Measurements from ENCODE around the gene HAP1. TPM values are rescaled to one million over a fixed set of nuclear protein-coding genes. Genes with fewer than 3 reads are reported as not detected.
"Not testable (repeated sequence)": the region's sequence is repeated elsewhere in the genome, so short reads cannot be mapped to it uniquely, and the experiment has no call there.

The HAP1 gene
- total and polyA plus RNA-seq, 11 donors: 0.07 to 0.35 (median 0.10) TPM; not detected in 6

DNA sequence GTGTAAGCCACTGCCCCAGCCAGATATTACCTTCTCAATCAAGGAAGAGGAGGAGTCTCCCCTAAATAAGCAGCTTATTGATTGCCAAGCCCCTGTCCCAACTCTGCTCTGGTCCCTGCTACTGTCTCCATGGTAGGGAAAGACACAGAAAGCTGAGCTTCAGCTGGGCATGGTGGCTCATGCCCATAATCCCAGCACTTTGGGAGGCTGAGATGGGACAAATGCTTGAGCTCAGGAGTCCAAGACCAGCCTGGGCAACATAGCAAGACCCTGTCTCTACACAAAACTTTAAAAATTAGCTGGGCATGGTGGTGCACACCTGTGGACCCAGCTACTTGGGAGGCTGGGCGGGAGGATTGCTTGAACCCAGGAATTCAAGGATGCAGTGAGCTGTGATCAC is 45.5 kb upstream of the HAP1 start:
- H3K4me1 ChIP-seq: peaks cover 49 to 100% (median 94%) of the 10 kb centered on the region in 12 donors
- H3K27ac ChIP-seq: peak overlapping the region in 11 of 12 donors; percentile 30 to 97 (median 96)
- H3K36me3 ChIP-seq: peaks cover 0 to 7% (median 0%) of the 10 kb centered on the region in 9 donors
- H3K4me3 ChIP-seq: no peak overlapping the region
- WGBS, 4 donors: 93 to 100% (median 97%) methylated on average over 1 of the region's 1 CpG
- DNase-seq: no peak
- H3K27me3 ChIP-seq: no peaks in the 10 kb centered on the region
- intact Hi-C loops (cut with DNase I): loop anchor here in 2 of 10 donors (5.0 to 10.0 kb wide), 2 partner anchors 85 to 88 kb away; no protein-coding TSS in a partner anchor
- TF ChIP-seq, protein P1, sequence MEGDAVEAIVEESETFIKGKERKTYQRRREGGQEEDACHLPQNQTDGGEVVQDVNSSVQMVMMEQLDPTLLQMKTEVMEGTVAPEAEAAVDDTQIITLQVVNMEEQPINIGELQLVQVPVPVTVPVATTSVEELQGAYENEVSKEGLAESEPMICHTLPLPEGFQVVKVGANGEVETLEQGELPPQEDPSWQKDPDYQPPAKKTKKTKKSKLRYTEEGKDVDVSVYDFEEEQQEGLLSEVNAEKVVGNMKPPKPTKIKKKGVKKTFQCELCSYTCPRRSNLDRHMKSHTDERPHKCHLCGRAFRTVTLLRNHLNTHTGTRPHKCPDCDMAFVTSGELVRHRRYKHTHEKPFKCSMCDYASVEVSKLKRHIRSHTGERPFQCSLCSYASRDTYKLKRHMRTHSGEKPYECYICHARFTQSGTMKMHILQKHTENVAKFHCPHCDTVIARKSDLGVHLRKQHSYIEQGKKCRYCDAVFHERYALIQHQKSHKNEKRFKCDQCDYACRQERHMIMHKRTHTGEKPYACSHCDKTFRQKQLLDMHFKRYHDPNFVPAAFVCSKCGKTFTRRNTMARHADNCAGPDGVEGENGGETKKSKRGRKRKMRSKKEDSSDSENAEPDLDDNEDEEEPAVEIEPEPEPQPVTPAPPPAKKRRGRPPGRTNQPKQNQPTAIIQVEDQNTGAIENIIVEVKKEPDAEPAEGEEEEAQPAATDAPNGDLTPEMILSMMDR (IDR thresholded peaks at IDR 0.05): no peak
- TF ChIP-seq POLR2A (IDR thresholded peaks at IDR 0.05): no peak
- no peak for ATAC-seq
- H3K9me3 ChIP-seq: no peaks in the 10 kb centered on the region

DNA sequence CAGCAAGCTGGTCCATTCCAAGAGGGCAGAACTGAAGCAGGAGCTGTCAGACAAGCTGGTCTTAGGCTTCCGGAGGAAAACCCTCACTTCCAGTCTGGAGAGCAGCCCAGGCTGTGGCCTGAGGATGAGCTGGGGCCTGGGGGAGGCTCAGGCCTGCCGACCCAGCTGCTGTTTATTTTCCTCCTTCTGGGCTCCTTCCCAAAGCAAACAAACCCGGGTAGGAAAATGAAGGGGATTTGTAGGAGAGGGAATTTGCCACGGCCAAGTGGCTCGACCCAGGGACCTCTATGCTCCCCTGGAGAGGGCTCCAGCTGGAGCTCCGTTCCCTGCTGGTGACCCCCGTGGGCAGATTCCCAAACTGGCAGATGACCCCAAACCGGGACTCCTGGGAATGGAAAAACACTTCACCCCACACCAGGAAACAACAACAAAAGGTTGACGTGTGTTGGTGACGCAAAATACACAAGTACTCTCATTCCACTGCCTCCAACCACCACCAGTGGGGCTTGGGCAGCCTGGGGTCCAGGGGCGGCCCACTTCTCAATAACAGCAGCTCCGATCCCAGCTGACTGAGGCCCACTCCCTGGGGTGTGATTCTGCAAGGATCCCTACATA is 43.2 kb upstream of the HAP1 start:
- ATAC-seq: peak; percentile 27 to 64 (median 50)
- peak overlapping the region; percentile 83 to 97 (median 95) for H3K27ac ChIP-seq
- H3K4me1 ChIP-seq: peaks cover 44 to 100% (median 96%) of the 10 kb centered on the region in 12 donors
- H3K36me3 ChIP-seq: peaks cover 0 to 13% (median 2%) of the 10 kb centered on the region in 9 donors
- peak overlapping the region in 3 of 12 donors; percentile 5 to 22 (median 12) for H3K4me3 ChIP-seq
- DNase-seq: peak; percentile 88 to 91 (median 89)
- 3 to 15% (median 9%) methylated on average over 11 to 12 of the region's 12 CpGs for WGBS, 4 donors
- H3K9me3 ChIP-seq: no peaks in the 10 kb centered on the region
- intact Hi-C loops (cut with DNase I): loop anchor here in 3 of 10 donors (2.0 to 10.0 kb wide), 3 partner anchors 23 to 85 kb away; no protein-coding TSS in a partner anchor
- TF ChIP-seq, protein P1 (IDR thresholded peaks at IDR 0.05): peak in 3 of 12 donors; percentile 8 to 13 (median 10)
- TF ChIP-seq POLR2A (IDR thresholded peaks at IDR 0.05): peak in 1 of 2 donors; percentile 59
- H3K27me3 ChIP-seq: no peaks in the 10 kb centered on the region

GRCh38 chr17:41777157-41777573 is 42.7 kb upstream of the HAP1 start:
- Histone ChIP-seq H3K36me3 (peaks cover 0 to 18% (median 4%) of the 10 kb centered on the region in 9 donors), H3K27me3 (no peaks in the 10 kb centered on the region), H3K4me3 (peak overlapping the region in 2 of 12 donors; percentile 12 to 22), H3K27ac (peak overlapping the region; percentile 83 to 97 (median 95)), H3K4me1 (peaks cover 40 to 100% (median 96%) of the 10 kb centered on the region in 12 donors), H3K9me3 (no peaks in the 10 kb centered on the region)
- WGBS, 4 donors: 0 to 12% (median 8%) methylated on average over 4 of the region's 4 CpGs
- intact Hi-C loops (cut with DNase I): loop anchor here in 3 of 10 donors (2.0 to 10.0 kb wide), 3 partner anchors 24 to 85 kb away; no protein-coding TSS in a partner anchor
- DNase-seq (peak; percentile 80 to 90 (median 81)), ATAC-seq (peak; percentile 57 to 74 (median 68))
- TF ChIP-seq, protein P1 (IDR thresholded peaks at IDR 0.05): peak in 11 of 12 donors; percentile 21 to 73 (median 52)
- TF ChIP-seq POLR2A (IDR thresholded peaks at IDR 0.05): peak in 1 of 2 donors; percentile 29

DNA sequence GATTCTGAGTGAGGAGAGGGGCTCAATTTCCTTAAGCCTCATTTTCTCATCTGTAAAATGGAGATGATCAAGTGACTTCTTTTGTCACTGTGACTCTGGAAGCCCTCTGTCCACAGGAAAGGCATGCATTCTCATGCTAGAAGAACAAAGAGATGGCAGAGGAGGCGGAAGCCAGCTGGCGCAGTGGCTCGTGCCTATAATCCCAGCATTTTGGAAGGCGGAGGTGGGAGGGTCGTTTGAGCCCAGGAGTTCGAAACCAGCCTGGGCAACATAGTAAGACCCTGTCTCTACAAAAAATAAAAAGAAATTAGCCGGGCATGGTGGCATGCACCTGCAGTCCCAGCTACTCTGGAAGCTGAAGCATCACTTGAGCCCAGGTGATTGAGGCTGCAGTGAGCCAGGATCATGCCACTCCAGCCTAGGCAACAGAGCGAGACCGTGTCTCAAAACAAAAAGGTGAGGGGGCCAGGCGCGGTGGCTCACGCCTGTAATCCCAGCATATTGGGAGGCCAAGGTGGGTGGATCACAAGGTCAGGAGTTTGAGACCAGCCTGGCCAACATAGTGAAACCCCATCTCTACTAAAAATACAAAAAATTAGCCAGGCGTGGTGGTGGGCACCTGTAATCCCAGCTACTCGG is 41.9 kb upstream of the HAP1 start:
- Histone ChIP-seq H3K36me3 (peaks cover 0 to 25% (median 9%) of the 10 kb centered on the region in 9 donors), H3K27ac (peak overlapping the region; percentile 83 to 97 (median 95)), H3K4me1 (peaks cover 38 to 96% (median 91%) of the 10 kb centered on the region in 12 donors)
- H3K9me3 ChIP-seq, H3K27me3 ChIP-seq, H3K4me3 ChIP-seq, ATAC-seq, DNase-seq: not testable (repeated sequence)
- 68 to 74% (median 70%) methylated on average over 14 of the region's 14 CpGs for WGBS, 4 donors
- intact Hi-C loops (cut with DNase I): loop anchor here in 3 of 10 donors (2.0 to 10.0 kb wide), 3 partner anchors 24 to 84 kb away; no protein-coding TSS in a partner anchor

Measured in heart left ventricle (tissue), 16 donors.